Tibial artery (tissue), 4 donors: ENCODE results near the gene XRCC4.

Experiments used
- DNase-seq, 2 donors: peaks; one replicate each; pipeline ENCODE4 v3.0.0-alpha.2; 2019
- H3K27ac ChIP-seq, 2 donors: fragments of 200-600 bp; sonication (generic) in 1 of 2; 1 replicate in 1 of 2; 2 replicates in 1 of 2; pipeline ENCODE4 v1.5.1; 2018 to 2019; ENCODE audit warnings: mild to moderate bottlenecking in 1 of 2
- H3K27me3 ChIP-seq, 2 donors: fragments of 200-600 bp; sonication (generic) in 1 of 2; one replicate each; pipeline versions ENCODE4 v1.5.1 to v1.6.0; 2016 to 2019
- H3K36me3 ChIP-seq, 3 donors: fragments of 200-600 bp; sonication (generic) in 2 of 3; one replicate each; pipeline ENCODE4 v1.5.1; 2016 to 2019; ENCODE audit warnings: mild to moderate bottlenecking in 2 of 3
- H3K4me1 ChIP-seq, 4 donors: fragments of 200-600 bp; sonication (generic) in 2 of 4; 1 replicate in 3 of 4; 2 replicates in 1 of 4; pipeline ENCODE4 v1.5.1; 2016 to 2019
- H3K4me3 ChIP-seq, 2 donors: fragments of 200-600 bp; sonication (generic) in 1 of 2; 1 replicate in 1 of 2; 2 replicates in 1 of 2; pipeline ENCODE4 v1.5.1; 2018 to 2019; ENCODE audit warnings: mild to moderate bottlenecking in 2 of 2
- H3K9me3 ChIP-seq, 3 donors: fragments of 200-600 bp; sonication (generic) in 1 of 3; one replicate each; pipeline ENCODE4 v1.5.1; 2016 to 2019
- intact Hi-C: fragments of 100-400 bp; cut with DNase I; formaldehyde crosslinking; loops from one replicate; pipeline ENCODE4 v1.15.0; 2023; ENCODE audit warnings: low total_unique reads
- TF ChIP-seq, protein P1 (sequence below), 2 experiments: fragments of 200-600 bp in 1 of 2; fragments of 450-650 bp in 1 of 2; IDR thresholded peaks; one replicate each; pipeline ENCODE4 v1.5.1; 2017 to 2019; ENCODE audit warnings: antibody characterized with exemption in 2 of 2, mild to moderate bottlenecking in 1 of 2, moderate library complexity in 1 of 2

XRCC4 gene

DNA sequence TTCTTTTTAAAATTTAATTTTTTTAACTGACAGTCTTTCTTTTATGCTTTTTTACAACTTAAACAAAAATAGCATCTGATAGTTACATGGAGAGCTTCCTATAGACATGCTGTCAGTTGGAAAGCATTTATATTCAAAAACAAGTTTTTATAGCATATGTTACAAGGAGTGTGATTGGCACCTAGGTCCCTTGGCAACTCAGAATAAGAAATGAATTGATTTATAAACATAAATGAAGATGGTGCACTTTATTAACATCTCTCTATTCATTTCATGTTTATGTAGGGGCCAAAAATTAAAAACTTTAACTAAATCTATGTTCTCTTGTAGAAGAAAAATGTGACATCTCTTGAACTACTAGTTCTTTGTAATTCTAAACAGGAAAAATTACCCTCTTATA lies 153.2 kb downstream of the XRCC4 start:
- no peak for DNase-seq
- intact Hi-C loops = no loop called here
- H3K27me3 ChIP-seq = no peaks in the 10 kb centered on the region
- H3K9me3 ChIP-seq = no peaks in the 10 kb centered on the region
- H3K4me3 ChIP-seq = no peak overlapping the region
- H3K4me1 ChIP-seq = no peaks in the 10 kb centered on the region
- TF ChIP-seq, protein P1, sequence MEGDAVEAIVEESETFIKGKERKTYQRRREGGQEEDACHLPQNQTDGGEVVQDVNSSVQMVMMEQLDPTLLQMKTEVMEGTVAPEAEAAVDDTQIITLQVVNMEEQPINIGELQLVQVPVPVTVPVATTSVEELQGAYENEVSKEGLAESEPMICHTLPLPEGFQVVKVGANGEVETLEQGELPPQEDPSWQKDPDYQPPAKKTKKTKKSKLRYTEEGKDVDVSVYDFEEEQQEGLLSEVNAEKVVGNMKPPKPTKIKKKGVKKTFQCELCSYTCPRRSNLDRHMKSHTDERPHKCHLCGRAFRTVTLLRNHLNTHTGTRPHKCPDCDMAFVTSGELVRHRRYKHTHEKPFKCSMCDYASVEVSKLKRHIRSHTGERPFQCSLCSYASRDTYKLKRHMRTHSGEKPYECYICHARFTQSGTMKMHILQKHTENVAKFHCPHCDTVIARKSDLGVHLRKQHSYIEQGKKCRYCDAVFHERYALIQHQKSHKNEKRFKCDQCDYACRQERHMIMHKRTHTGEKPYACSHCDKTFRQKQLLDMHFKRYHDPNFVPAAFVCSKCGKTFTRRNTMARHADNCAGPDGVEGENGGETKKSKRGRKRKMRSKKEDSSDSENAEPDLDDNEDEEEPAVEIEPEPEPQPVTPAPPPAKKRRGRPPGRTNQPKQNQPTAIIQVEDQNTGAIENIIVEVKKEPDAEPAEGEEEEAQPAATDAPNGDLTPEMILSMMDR (IDR thresholded peaks at IDR 0.05) = no peak
- H3K36me3 ChIP-seq = no peaks in the 10 kb centered on the region
- no peak overlapping the region for H3K27ac ChIP-seq

DNA sequence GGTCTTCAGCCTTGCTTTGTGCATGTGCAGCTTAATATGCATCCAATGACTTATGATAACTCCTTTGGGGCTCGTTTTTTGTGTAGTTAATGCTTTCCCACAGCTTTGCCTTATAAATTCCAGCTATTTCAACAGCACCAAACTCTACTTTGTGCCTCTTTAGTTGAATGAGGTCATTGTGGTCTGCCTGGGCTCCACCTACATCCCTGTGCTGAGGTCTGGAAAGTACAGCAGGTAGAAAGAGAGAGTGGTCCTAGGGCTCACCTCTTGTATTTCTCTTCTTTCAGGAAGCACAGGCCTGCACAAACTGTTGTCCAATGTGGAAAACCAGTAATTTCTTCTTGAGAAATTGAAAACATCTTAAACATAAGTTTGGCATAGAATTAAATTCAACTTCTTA lies 167.2 kb downstream of the XRCC4 start:
- intact Hi-C loops = no loop called here

DNA sequence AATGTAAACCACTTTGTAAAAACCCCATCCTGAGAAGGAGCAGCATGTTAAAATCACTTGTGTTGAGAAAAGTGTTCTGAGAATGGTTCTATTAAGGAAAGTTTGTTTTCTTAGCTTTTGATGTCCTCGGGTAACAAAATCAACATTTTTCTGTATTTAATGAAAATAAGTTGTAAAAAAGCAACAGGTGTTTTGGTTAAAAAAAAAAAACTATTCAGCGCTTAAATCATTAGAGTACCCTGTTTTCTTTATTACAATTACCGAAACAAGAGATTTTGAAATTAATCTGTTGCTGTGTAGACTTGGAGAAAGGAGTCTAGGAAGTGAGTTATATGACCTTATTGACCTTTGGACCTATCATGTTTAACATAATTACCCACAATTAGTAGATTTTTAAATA lies 167.7 kb downstream of the XRCC4 start:
- Histone ChIP-seq H3K27me3 (no peaks in the 10 kb centered on the region), H3K4me3 (no peak overlapping the region), H3K4me1 (no peaks in the 10 kb centered on the region), H3K9me3 (no peaks in the 10 kb centered on the region), H3K27ac (no peak overlapping the region), H3K36me3 (no peaks in the 10 kb centered on the region)
- DNase-seq = no peak
- TF ChIP-seq, protein P1 (IDR thresholded peaks at IDR 0.05) = no peak
- intact Hi-C loops = no loop called here

More for the DNA sequence above, 167.2 kb downstream of the XRCC4 start:
- Histone ChIP-seq H3K27me3 (no peaks in the 10 kb centered on the region), H3K27ac (no peak overlapping the region), H3K9me3 (no peaks in the 10 kb centered on the region), H3K36me3 (no peaks in the 10 kb centered on the region), H3K4me1 (no peaks in the 10 kb centered on the region), H3K4me3 (no peak overlapping the region)
- TF ChIP-seq, protein P1 (IDR thresholded peaks at IDR 0.05) = no peak
- DNase-seq = no peak

DNA sequence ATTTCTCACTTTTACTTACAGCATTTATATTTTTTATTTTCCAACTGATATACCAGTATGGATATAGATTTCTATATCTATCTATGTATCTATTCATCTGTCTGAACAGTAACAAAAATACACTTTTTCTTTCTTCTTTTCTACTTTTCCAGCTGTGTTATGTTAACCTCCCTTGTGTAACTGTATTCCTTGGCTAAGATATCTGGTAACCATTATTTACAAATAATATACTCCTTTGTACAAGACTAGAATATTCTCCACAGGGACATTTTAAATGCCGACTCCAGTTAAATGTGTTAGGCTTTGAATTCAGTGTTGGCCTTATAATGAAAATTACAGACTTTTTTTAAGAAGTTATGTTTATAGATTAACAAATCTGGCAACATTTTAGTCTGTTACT lies 168.7 kb downstream of the XRCC4 start:
- Histone ChIP-seq H3K4me1 (no peaks in the 10 kb centered on the region), H3K9me3 (no peaks in the 10 kb centered on the region), H3K27me3 (no peaks in the 10 kb centered on the region), H3K4me3 (no peak overlapping the region), H3K27ac (no peak overlapping the region), H3K36me3 (no peaks in the 10 kb centered on the region)
- intact Hi-C loops = no loop called here
- no peak for DNase-seq
- TF ChIP-seq, protein P1 (IDR thresholded peaks at IDR 0.05) = no peak

DNA sequence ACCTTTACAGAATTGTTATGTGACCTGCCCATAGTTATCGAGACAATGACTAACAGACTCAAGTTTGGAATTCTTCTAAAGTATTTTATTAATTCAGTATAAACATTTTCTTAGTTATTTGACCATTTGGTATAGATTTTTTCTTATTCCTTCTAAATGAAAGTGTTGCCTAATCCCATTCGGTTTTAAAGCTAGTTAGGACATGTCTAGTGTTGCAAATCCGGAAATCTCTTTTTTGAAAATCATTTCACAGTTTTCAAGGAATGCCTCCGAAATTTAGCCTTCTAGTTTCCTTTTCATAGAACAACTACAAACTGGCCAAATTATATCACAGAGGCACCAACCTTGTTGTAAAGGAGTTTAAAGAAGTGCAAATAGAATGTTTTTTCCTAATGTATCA lies 171.8 kb downstream of the XRCC4 start:
- Histone ChIP-seq H3K27me3 (no peaks in the 10 kb centered on the region), H3K27ac (no peak overlapping the region), H3K36me3 (no peaks in the 10 kb centered on the region), H3K9me3 (no peaks in the 10 kb centered on the region), H3K4me3 (no peak overlapping the region), H3K4me1 (no peaks in the 10 kb centered on the region)
- DNase-seq = no peak
- TF ChIP-seq, protein P1 (IDR thresholded peaks at IDR 0.05) = no peak
- intact Hi-C loops = no loop called here

DNA sequence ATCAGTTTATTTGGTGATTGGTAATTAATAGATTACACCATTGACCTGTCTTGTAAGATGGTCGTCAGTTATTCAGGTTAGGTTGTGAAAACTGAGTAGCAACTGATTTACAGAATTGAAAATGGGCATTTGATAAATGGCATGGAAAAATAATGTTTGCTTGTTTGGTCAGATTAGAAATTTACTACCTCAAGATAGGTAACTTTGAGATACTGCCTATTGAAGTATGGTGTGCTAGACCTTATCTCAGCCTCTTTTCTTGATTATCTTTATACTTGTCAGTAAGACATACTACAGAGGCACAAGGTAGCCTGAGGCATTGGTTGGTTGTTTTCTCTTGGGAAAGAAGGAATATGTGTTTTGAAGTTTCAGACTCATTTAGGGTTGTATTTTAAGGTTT lies 174.5 kb downstream of the XRCC4 start:
- Histone ChIP-seq H3K36me3 (no peaks in the 10 kb centered on the region), H3K27me3 (no peaks in the 10 kb centered on the region), H3K4me3 (no peak overlapping the region), H3K4me1 (no peaks in the 10 kb centered on the region), H3K27ac (no peak overlapping the region), H3K9me3 (no peaks in the 10 kb centered on the region)
- no peak for DNase-seq
- TF ChIP-seq, protein P1 (IDR thresholded peaks at IDR 0.05) = no peak
- intact Hi-C loops = no loop called here
